Adrenal gland (tissue), 5 donors: Measurements from ENCODE around the gene PROM1.

Experiments
- CTCF ChIP-seq, 6 experiments: fragments of 450-650 bp in 4 of 6; fragments of 200-600 bp in 2 of 6; sonication (generic) in 1 of 6; IDR thresholded peaks; 1 replicate in 5 of 6; 2 replicates in 1 of 6; pipeline versions ENCODE4 v1.5.1 to v1.8.0; 2016 to 2021; ENCODE audit warnings: antibody characterized with exemption in 6 of 6, mild to moderate bottlenecking in 2 of 6, moderate library complexity in 1 of 6
- POLR2A ChIP-seq, 2 donors: fragments of 450-650 bp; IDR thresholded peaks; one replicate each; pipeline ENCODE4 v1.6.1; 2017; ENCODE audit warnings: antibody characterized with exemption in 2 of 2, mild to moderate bottlenecking in 2 of 2, moderate library complexity in 1 of 2
- donor health status: DM: no; HTN: no; CAD: no.

GRCh38 chr4:15951781-15952180, 132.0 kb downstream of the PROM1 start:
- TF ChIP-seq CTCF (IDR thresholded peaks at IDR 0.05) (no peak), POLR2A (IDR thresholded peaks at IDR 0.05) (no peak)
